Measurements from ENCODE around the gene HDAC9. TPM values are rescaled to one million over a fixed set of nuclear protein-coding genes. Genes with fewer than 3 reads are reported as not detected.
A peak's percentile ranks its signal among the peaks of the same experiment; 100 is the strongest.

Gene HDAC9
- total and polyA plus RNA-seq, 2 donors (not counting 1 experiment from before 2014, with no cell fraction given): 2.9 to 7.9 TPM

DNA sequence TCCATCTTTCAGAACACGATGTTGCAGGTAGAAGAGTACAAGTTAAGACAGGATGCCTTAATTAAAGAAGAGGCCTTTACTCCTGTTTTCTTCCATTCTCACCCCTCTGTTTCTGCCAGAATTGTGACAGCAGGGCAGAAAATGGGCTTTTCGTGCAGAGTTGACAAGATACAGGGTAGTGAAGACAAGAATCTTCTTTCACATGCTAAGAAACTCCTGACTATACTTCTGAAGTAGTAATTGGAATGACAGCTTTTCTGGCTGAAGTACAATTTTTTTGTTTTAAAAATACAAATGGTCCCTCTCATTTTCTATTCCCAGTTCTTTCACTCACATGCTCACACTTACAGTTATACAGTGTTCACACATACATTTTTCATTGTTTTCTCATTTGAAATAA lies 22.1 kb downstream of the HDAC9 start:
- TF ChIP-seq, protein P1, sequence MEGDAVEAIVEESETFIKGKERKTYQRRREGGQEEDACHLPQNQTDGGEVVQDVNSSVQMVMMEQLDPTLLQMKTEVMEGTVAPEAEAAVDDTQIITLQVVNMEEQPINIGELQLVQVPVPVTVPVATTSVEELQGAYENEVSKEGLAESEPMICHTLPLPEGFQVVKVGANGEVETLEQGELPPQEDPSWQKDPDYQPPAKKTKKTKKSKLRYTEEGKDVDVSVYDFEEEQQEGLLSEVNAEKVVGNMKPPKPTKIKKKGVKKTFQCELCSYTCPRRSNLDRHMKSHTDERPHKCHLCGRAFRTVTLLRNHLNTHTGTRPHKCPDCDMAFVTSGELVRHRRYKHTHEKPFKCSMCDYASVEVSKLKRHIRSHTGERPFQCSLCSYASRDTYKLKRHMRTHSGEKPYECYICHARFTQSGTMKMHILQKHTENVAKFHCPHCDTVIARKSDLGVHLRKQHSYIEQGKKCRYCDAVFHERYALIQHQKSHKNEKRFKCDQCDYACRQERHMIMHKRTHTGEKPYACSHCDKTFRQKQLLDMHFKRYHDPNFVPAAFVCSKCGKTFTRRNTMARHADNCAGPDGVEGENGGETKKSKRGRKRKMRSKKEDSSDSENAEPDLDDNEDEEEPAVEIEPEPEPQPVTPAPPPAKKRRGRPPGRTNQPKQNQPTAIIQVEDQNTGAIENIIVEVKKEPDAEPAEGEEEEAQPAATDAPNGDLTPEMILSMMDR (conservative IDR thresholded peaks at IDR 0.05 in 1 of 2, IDR thresholded peaks at IDR 0.05 in 1 of 2; ENCODE audit: low read depth in 1 of 2, low read length in 2 of 2): no peak
- no peak for TF ChIP-seq EZH2 (IDR thresholded peaks at IDR 0.05; ENCODE audit: low read length, missing control alignments)
- H3K27ac ChIP-seq (ENCODE audit: insufficient read depth, low read length): no peak overlapping the region
- no peaks in the 10 kb centered on the region for H3K27me3 ChIP-seq (ENCODE audit: control insufficient read depth, insufficient read depth, low read length)
- no peak overlapping the region for H2AFZ ChIP-seq (ENCODE audit: low read length)
- no peak overlapping the region for H3K9ac ChIP-seq (ENCODE audit: insufficient read depth, low read length)
- H3K4me2 ChIP-seq (ENCODE audit: extremely low read depth, insufficient read depth, low read length): no peak overlapping the region
- no peaks in the 10 kb centered on the region for H3K79me2 ChIP-seq (ENCODE audit: control insufficient read depth, insufficient read depth, low read length)
- no peaks in the 10 kb centered on the region for H3K36me3 ChIP-seq (ENCODE audit: control insufficient read depth, insufficient read depth, low read length)
- H3K4me1 ChIP-seq (ENCODE audit: control insufficient read depth, extremely low read depth, insufficient read depth, low read length): peaks cover 3% of the 10 kb centered on the region
- no peak overlapping the region for H3K4me3 ChIP-seq (replicated peaks in 1 of 4; ENCODE audit: control extremely low read depth in 1 of 4, insufficient read depth in 1 of 4, low read depth in 3 of 4, low read length in 4 of 4)
- H4K20me1 ChIP-seq (ENCODE audit: control insufficient read depth, extremely low read depth, insufficient read depth, low read length): no peaks in the 10 kb centered on the region
- no peaks in the 10 kb centered on the region for H3K9me3 ChIP-seq (ENCODE audit: control insufficient read depth, insufficient read depth, low read depth, low read length)
- DNase-seq (ENCODE audit: low read depth in 2 of 2): no peak

DNA sequence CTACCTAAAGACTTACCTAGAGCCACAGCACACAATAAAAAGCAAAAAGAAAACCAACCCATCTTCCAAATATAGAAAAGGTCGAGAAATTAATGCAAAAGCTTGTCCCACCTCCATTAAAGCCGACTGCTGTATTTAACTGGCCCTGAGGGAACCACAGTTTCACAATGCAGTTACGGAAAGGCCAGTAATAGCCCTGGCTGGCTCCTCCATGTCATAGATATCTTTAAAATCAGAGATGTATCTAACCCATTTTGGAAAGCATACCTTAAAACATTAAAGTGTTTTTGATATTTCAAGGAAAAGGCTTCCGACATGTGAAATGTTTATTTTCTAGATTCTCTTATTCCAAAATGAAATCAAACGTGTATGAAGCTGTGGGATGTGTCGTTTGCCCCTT lies 23.0 kb downstream of the HDAC9 start:
- H3K9me3 ChIP-seq (ENCODE audit: control insufficient read depth, insufficient read depth, low read depth, low read length): no peaks in the 10 kb centered on the region
- H3K4me1 ChIP-seq (ENCODE audit: control insufficient read depth, extremely low read depth, insufficient read depth, low read length): peaks cover 3% of the 10 kb centered on the region
- TF ChIP-seq, protein P1 (conservative IDR thresholded peaks at IDR 0.05 in 1 of 2, IDR thresholded peaks at IDR 0.05 in 1 of 2; ENCODE audit: low read depth in 1 of 2, low read length in 2 of 2): no peak
- no peak for TF ChIP-seq EZH2 (IDR thresholded peaks at IDR 0.05; ENCODE audit: low read length, missing control alignments)
- DNase-seq (ENCODE audit: low read depth in 2 of 2): no peak
- no peak overlapping the region for H3K4me2 ChIP-seq (ENCODE audit: extremely low read depth, insufficient read depth, low read length)
- H3K9ac ChIP-seq (ENCODE audit: insufficient read depth, low read length): no peak overlapping the region
- no peaks in the 10 kb centered on the region for H3K79me2 ChIP-seq (ENCODE audit: control insufficient read depth, insufficient read depth, low read length)
- H2AFZ ChIP-seq (ENCODE audit: low read length): no peak overlapping the region
- no peak overlapping the region for H3K27ac ChIP-seq (ENCODE audit: insufficient read depth, low read length)
- H4K20me1 ChIP-seq (ENCODE audit: control insufficient read depth, extremely low read depth, insufficient read depth, low read length): no peaks in the 10 kb centered on the region
- no peaks in the 10 kb centered on the region for H3K27me3 ChIP-seq (ENCODE audit: control insufficient read depth, insufficient read depth, low read length)
- no peaks in the 10 kb centered on the region for H3K36me3 ChIP-seq (ENCODE audit: control insufficient read depth, insufficient read depth, low read length)
- H3K4me3 ChIP-seq (replicated peaks in 1 of 4; ENCODE audit: control extremely low read depth in 1 of 4, insufficient read depth in 1 of 4, low read depth in 3 of 4, low read length in 4 of 4): no peak overlapping the region

DNA sequence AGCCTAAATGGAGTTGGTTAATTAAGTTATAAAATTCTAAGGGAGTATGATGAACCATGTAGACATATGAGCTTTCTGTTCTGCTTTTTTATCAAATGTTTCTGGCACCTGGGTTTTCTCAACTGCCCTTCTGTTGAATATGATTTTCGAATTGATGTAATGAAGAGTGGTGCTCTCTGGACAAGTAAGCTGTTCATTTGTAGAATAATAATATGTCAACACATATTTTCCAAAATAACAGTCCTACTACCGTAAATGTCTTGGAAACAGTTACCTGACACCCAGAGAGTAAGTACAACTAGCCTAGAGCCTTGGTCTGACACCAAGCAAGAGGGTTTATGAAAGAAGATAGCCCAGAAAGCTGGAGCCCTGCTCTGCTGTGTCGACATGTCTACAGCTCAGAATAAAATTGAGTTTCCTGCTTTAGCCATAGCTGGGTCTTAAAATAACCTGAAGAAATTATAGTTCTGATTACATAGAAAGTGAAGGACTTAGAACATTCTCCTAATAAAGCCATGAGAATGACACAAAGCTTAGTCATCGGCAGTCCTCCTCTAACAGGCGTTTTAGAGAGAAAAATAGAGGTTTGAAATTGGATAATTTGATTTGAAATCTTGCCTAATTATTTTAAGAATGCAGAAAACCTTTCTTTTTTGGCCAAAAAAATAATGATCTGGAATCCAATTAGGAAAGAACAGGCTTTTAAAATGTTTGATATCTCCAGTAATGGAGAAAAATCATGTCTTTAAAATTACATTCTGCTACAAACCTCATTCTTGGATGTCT lies 25.1 kb downstream of the HDAC9 start:
- peak overlapping the region; percentile 45 for H3K4me2 ChIP-seq (ENCODE audit: extremely low read depth, insufficient read depth, low read length)
- H3K4me1 ChIP-seq (ENCODE audit: control insufficient read depth, extremely low read depth, insufficient read depth, low read length): peaks cover 3% of the 10 kb centered on the region
- H3K9me3 ChIP-seq (ENCODE audit: control insufficient read depth, insufficient read depth, low read depth, low read length): no peaks in the 10 kb centered on the region
- H3K79me2 ChIP-seq (ENCODE audit: control insufficient read depth, insufficient read depth, low read length): no peaks in the 10 kb centered on the region
- no peaks in the 10 kb centered on the region for H3K27me3 ChIP-seq (ENCODE audit: control insufficient read depth, insufficient read depth, low read length)
- peak overlapping the region; percentile 26 for H3K27ac ChIP-seq (ENCODE audit: insufficient read depth, low read length)
- H2AFZ ChIP-seq (ENCODE audit: low read length): peak overlapping the region; percentile 47
- DNase-seq (ENCODE audit: low read depth in 2 of 2): peak; percentile 72 to 77
- TF ChIP-seq, protein P1 (conservative IDR thresholded peaks at IDR 0.05 in 1 of 2, IDR thresholded peaks at IDR 0.05 in 1 of 2; ENCODE audit: low read depth in 1 of 2, low read length in 2 of 2): no peak
- TF ChIP-seq EZH2 (IDR thresholded peaks at IDR 0.05; ENCODE audit: low read length, missing control alignments): no peak
- H3K4me3 ChIP-seq (replicated peaks in 1 of 4; ENCODE audit: control extremely low read depth in 1 of 4, insufficient read depth in 1 of 4, low read depth in 3 of 4, low read length in 4 of 4): no peak overlapping the region
- H3K36me3 ChIP-seq (ENCODE audit: control insufficient read depth, insufficient read depth, low read length): no peaks in the 10 kb centered on the region
- no peaks in the 10 kb centered on the region for H4K20me1 ChIP-seq (ENCODE audit: control insufficient read depth, extremely low read depth, insufficient read depth, low read length)
- no peak overlapping the region for H3K9ac ChIP-seq (ENCODE audit: insufficient read depth, low read length)

Measured in fibroblast of lung (primary cell).